PC-9 (cell line): ENCODE results near the gene OR9G1. TPM values are rescaled to one million over a fixed set of nuclear protein-coding genes. Genes with fewer than 3 reads are reported as not detected.

Experiments used
- BruUV-seq: library from RNA; stranded (reverse); fragments of 400-500 nt; replicated peaks from 2 replicates; lab custom pipeline; 2021; lab: Mats Ljungman, UMichigan
- CTCF ChIA-PET: fragments of 300-600 bp; sonication (Branson Sonifier 250); formaldehyde crosslinking; loops from one replicate; lab custom pipeline; 2022; ENCODE audit warnings: antibody characterized with exemption; lab: Charles Lee
- POLR2A ChIA-PET: fragments of 300-600 bp; sonication (Branson Sonifier 250); formaldehyde crosslinking; loops from one replicate; lab custom pipeline; 2022; ENCODE audit warnings: antibody characterized with exemption; ENCODE audit not compliant: unreplicated experiment; lab: Charles Lee
- DNase-seq, 2 experiments: peaks; one replicate each; pipeline versions ENCODE4 v3.0.0 to v3.0.0-alpha.2; 2015 to 2022; ENCODE audit warnings: mixed read lengths in 1 of 2
- H2AFZ ChIP-seq: fragments of 200-600 bp; sonication (generic); 2 replicates; pipeline ENCODE4 v1.8.1; 2017; ENCODE audit warnings: antibody characterized with exemption
- H3F3A ChIP-seq: fragments of 200-600 bp; sonication (generic); 2 replicates; pipeline ENCODE4 v1.8.1; 2017; ENCODE audit warnings: antibody characterized with exemption, mild to moderate bottlenecking, low read depth; ENCODE audit not compliant: insufficient read depth
- H3K27ac ChIP-seq: fragments of 200-600 bp; sonication (generic); 2 replicates; pipeline ENCODE4 v1.6.1; 2016; ENCODE audit warnings: mixed run types
- H3K27me3 ChIP-seq: fragments of 200-600 bp; sonication (generic); 2 replicates; pipeline ENCODE4 v1.6.1; 2016; ENCODE audit warnings: low read depth, mixed run types; ENCODE audit not compliant: insufficient read depth
- H3K36me3 ChIP-seq: fragments of 200-600 bp; sonication (generic); 2 replicates; pipeline ENCODE4 v1.6.1; 2016; ENCODE audit warnings: low read depth, mixed run types
- H3K4me1 ChIP-seq: fragments of 200-600 bp; sonication (generic); replicated peaks from 2 replicates; pipeline ENCODE4 v1.6.1; 2016; ENCODE audit warnings: mixed run types; ENCODE audit not compliant: insufficient read depth
- H3K4me2 ChIP-seq: fragments of 200-600 bp; sonication (generic); 2 replicates; pipeline ENCODE4 v1.6.1; 2017; ENCODE audit warnings: mixed run types
- H3K4me3 ChIP-seq: fragments of 200-600 bp; sonication (generic); 2 replicates; pipeline ENCODE4 v1.6.1; 2016; ENCODE audit warnings: mixed run types
- H3K79me2 ChIP-seq: fragments of 200-600 bp; sonication (generic); 2 replicates; pipeline ENCODE4 v1.6.1; 2017; ENCODE audit warnings: low read depth, mixed run types
- H3K9me2 ChIP-seq: fragments of 200-600 bp; sonication (generic); 2 replicates; pipeline ENCODE4 v1.8.1; 2017; ENCODE audit warnings: mild to moderate bottlenecking; ENCODE audit not compliant: insufficient read depth
- H3K9me3 ChIP-seq: fragments of 200-600 bp; sonication (generic); 2 replicates; pipeline ENCODE4 v1.8.1; 2016; ENCODE audit warnings: low read depth; ENCODE audit not compliant: insufficient read depth
- H4K20me1 ChIP-seq: fragments of 200-600 bp; sonication (generic); 2 replicates; pipeline ENCODE4 v1.8.1; 2017; ENCODE audit not compliant: insufficient read depth
- EZH2 ChIP-seq: fragments of 200-600 bp; sonication (generic); IDR thresholded peaks from 2 replicates; pipeline ENCODE4 v1.8.0; 2017; ENCODE audit warnings: antibody characterized with exemption, low read depth
- intact Hi-C: fragments of 100-400 bp; cut with micrococcal nuclease; formaldehyde crosslinking; loops from one replicate; pipeline ENCODE4 v1.10.0; 2022; ENCODE audit not compliant: unreplicated experiment
- total RNA-seq: library from RNA; stranded (reverse); gene quantifications from 2 replicates; pipeline ENCODE4 v1.2.3, GENCODE V29; 2021
- TF ChIP-seq, protein P1 (sequence below): fragments of 200-600 bp; sonication (generic); conservative IDR thresholded peaks from 2 replicates; pipeline ENCODE4 v1.6.1; 2017; ENCODE audit warnings: mixed run types, antibody characterized with exemption, mild to moderate bottlenecking, moderate library complexity

The OR9G1 gene
- total RNA-seq, 1 experiment from 2014 or later = not detected

DNA sequence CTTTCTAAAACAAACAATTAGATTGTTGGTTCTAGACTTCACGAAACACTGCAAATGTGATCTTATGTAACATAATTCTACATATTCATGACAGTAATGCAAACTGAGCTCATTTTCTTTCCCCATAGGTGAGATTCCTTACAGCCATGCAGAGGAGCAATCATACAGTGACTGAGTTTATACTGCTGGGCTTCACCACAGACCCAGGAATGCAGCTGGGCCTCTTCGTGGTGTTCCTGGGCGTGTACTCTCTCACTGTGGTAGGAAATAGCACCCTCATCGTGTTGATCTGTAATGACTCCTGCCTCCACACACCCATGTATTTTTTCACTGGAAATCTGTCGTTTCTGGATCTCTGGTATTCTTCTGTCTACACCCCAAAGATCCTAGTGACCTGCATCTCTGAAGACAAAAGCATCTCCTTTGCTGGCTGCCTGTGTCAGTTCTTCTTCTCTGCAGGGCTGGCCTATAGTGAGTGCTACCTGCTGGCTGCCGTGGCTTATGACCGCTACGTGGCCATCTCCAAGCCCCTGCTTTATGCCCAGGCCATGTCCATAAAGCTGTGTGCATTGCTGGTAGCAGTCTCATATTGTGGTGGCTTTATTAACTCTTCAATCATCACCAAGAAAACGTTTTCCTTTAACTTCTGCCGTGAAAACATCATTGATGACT is 1.5 kb downstream of the OR9G1 start:
- no peaks in the 10 kb centered on the region for H4K20me1 ChIP-seq
- H3K4me1 ChIP-seq = no peaks in the 10 kb centered on the region
- H3K9me2 ChIP-seq = no peaks in the 10 kb centered on the region
- ChIA-PET POLR2A (no interaction called here), CTCF (no interaction called here)
- no TSS peak for BruUV-seq
- H3K4me2 ChIP-seq = no peak overlapping the region
- H3K27ac ChIP-seq = no peak overlapping the region
- no peaks in the 10 kb centered on the region for H3K36me3 ChIP-seq
- H3K4me3 ChIP-seq = no peak overlapping the region
- intact Hi-C loops = no loop called here
- H2AFZ ChIP-seq = no peak overlapping the region
- no peaks in the 10 kb centered on the region for H3K27me3 ChIP-seq
- no peaks in the 10 kb centered on the region for H3F3A ChIP-seq
- TF ChIP-seq, protein P1, sequence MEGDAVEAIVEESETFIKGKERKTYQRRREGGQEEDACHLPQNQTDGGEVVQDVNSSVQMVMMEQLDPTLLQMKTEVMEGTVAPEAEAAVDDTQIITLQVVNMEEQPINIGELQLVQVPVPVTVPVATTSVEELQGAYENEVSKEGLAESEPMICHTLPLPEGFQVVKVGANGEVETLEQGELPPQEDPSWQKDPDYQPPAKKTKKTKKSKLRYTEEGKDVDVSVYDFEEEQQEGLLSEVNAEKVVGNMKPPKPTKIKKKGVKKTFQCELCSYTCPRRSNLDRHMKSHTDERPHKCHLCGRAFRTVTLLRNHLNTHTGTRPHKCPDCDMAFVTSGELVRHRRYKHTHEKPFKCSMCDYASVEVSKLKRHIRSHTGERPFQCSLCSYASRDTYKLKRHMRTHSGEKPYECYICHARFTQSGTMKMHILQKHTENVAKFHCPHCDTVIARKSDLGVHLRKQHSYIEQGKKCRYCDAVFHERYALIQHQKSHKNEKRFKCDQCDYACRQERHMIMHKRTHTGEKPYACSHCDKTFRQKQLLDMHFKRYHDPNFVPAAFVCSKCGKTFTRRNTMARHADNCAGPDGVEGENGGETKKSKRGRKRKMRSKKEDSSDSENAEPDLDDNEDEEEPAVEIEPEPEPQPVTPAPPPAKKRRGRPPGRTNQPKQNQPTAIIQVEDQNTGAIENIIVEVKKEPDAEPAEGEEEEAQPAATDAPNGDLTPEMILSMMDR = no peak
- TF ChIP-seq EZH2 = no peak
- H3K79me2 ChIP-seq = no peaks in the 10 kb centered on the region
- DNase-seq = no peak
- no peaks in the 10 kb centered on the region for H3K9me3 ChIP-seq

DNA sequence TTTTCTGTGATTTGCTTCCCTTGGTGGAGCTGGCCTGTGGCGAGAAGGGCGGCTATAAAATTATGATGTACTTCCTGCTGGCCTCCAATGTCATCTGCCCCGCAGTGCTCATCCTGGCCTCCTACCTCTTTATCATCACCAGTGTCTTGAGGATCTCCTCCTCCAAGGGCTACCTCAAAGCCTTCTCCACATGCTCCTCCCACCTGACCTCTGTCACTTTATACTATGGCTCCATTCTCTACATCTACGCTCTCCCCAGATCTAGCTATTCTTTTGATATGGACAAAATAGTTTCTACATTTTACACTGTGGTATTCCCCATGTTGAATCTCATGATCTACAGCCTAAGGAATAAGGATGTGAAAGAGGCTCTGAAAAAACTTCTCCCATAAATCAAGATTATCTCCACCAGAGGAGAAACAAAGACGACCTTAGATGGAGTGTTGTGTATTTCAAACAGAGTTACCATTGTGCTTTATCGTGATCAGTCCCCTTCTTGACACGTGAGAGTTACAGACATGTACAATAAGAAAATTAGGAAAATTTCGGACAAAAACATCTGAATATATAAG is 2.1 kb downstream of the OR9G1 start:
- Histone ChIP-seq H4K20me1 (no peaks in the 10 kb centered on the region), H3K4me2 (no peak overlapping the region), H3K9me2 (no peaks in the 10 kb centered on the region), H3K79me2 (no peaks in the 10 kb centered on the region), H3F3A (no peaks in the 10 kb centered on the region), H3K4me1 (no peaks in the 10 kb centered on the region), H3K27ac (no peak overlapping the region), H3K27me3 (no peaks in the 10 kb centered on the region), H3K9me3 (no peaks in the 10 kb centered on the region), H2AFZ (no peak overlapping the region), H3K36me3 (no peaks in the 10 kb centered on the region), H3K4me3 (no peak overlapping the region)
- CTCF ChIA-PET = no interaction called here
- intact Hi-C loops = no loop called here
- no peak for DNase-seq
- POLR2A ChIA-PET = no interaction called here
- TF ChIP-seq EZH2 = no peak
- TF ChIP-seq, protein P1 = no peak
- BruUV-seq = no TSS peak

DNA sequence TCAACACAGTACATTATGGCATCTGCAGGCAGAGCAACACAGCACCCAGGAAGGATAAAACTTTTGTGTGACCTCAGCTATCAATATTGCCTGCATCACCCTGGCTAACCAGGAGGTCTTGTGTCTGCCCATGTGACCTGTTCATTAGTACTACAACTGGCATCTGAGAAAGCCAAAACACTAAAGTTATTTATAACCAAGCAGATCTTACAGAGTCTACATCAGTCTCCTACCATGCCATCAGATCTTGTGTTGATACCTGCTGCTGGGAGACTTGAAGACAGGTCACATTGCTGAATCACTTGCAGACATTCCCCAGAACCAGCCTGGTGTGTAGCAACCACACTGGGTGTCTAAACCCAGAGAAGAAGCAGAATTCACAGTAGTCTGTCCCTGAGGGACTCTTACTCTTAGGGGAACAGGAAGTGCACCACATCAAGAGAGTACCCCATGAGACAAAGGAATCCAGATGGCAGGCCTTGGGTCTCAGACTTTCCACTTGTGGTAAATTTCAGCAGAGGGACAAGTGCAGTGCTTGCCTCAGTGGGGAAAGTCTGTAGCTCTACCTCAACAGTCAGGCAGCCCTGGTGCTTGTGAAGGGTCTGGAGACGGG is 7.0 kb downstream of the OR9G1 start:
- Histone ChIP-seq H3K27me3 (no peaks in the 10 kb centered on the region), H3K9me3 (no peaks in the 10 kb centered on the region), H3K4me1 (no peaks in the 10 kb centered on the region), H3K9me2 (no peaks in the 10 kb centered on the region), H4K20me1 (no peaks in the 10 kb centered on the region), H3K27ac (no peak overlapping the region), H3K36me3 (no peaks in the 10 kb centered on the region), H3K4me3 (no peak overlapping the region), H3K4me2 (no peak overlapping the region), H2AFZ (no peak overlapping the region), H3K79me2 (no peaks in the 10 kb centered on the region), H3F3A (no peaks in the 10 kb centered on the region)
- intact Hi-C loops = no loop called here
- POLR2A ChIA-PET = interaction anchor here (0.6 kb wide), 1 partner anchor 230 kb away, joined by 3 read pairs; no protein-coding TSS in a partner anchor
- CTCF ChIA-PET = no interaction called here
- TF ChIP-seq, protein P1 = no peak
- TF ChIP-seq EZH2 = no peak
- BruUV-seq = no TSS peak
- no peak for DNase-seq
